ENCODE data around the gene DHCR7. TPM values are rescaled to one million over a fixed set of nuclear protein-coding genes. Genes with fewer than 3 reads are reported as not detected.

The DHCR7 gene
- total and polyA plus RNA-seq, 2 experiments from 2014 or later, result 140 to 303 TPM

- TF ChIP-seq EZH2phosphoT487 (IDR thresholded peaks at IDR 0.05; ENCODE audit: low read depth, severe bottlenecking, unreplicated experiment), result no peak
- TF ChIP-seq, protein P1, sequence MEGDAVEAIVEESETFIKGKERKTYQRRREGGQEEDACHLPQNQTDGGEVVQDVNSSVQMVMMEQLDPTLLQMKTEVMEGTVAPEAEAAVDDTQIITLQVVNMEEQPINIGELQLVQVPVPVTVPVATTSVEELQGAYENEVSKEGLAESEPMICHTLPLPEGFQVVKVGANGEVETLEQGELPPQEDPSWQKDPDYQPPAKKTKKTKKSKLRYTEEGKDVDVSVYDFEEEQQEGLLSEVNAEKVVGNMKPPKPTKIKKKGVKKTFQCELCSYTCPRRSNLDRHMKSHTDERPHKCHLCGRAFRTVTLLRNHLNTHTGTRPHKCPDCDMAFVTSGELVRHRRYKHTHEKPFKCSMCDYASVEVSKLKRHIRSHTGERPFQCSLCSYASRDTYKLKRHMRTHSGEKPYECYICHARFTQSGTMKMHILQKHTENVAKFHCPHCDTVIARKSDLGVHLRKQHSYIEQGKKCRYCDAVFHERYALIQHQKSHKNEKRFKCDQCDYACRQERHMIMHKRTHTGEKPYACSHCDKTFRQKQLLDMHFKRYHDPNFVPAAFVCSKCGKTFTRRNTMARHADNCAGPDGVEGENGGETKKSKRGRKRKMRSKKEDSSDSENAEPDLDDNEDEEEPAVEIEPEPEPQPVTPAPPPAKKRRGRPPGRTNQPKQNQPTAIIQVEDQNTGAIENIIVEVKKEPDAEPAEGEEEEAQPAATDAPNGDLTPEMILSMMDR (IDR thresholded peaks at IDR 0.05; ENCODE audit: poor library complexity), result peak; percentile 65
- Histone ChIP-seq H3K4me3 (no peak overlapping the region), H3K4me1 (ENCODE audit: insufficient read depth) (no peaks in the 10 kb centered on the region), H3K27me3 (no peaks in the 10 kb centered on the region), H3K36me3 (replicated peaks; ENCODE audit: insufficient read depth, low read depth) (no peaks in the 10 kb centered on the region), H3K4me2 (no peak overlapping the region), H4K20me1 (ENCODE audit: insufficient read depth, poor library complexity, severe bottlenecking) (no peaks in the 10 kb centered on the region), H3K79me2 (no peaks in the 10 kb centered on the region), H3K9me2 (replicated peaks; ENCODE audit: insufficient read depth) (no peaks in the 10 kb centered on the region), H2AFZ (no peak overlapping the region), H3K9me3 (ENCODE audit: low read depth) (no peaks in the 10 kb centered on the region), H3K27ac (no peak overlapping the region)
- peak; percentile 75 for DNase-seq (ENCODE audit: low spot score)
- 70% methylated on average over 16 of the region's 16 CpGs for WGBS (ENCODE audit: low lambda C conversion rate, missing lambda C conversion rate)
Measured at GRCh38 chr11:71420455-71421241, 27.5 kb downstream of the DHCR7 start.

GRCh38 chr11:71418643-71419042, 29.6 kb downstream of the DHCR7 start:
- no peak overlapping the region for H3K4me3 ChIP-seq
- H3K27me3 ChIP-seq, result no peaks in the 10 kb centered on the region
- 91% methylated on average over 8 of the region's 8 CpGs for WGBS (ENCODE audit: low lambda C conversion rate, missing lambda C conversion rate)
- no peak for DNase-seq (ENCODE audit: low spot score)
- no peak for TF ChIP-seq EZH2 (IDR thresholded peaks at IDR 0.05; ENCODE audit: borderline replicate concordance)
- no peak for TF ChIP-seq EZH2phosphoT487 (IDR thresholded peaks at IDR 0.05; ENCODE audit: low read depth, severe bottlenecking, unreplicated experiment)
- TF ChIP-seq, protein P1 (IDR thresholded peaks at IDR 0.05; ENCODE audit: poor library complexity), result no peak
- H2AFZ ChIP-seq, result no peak overlapping the region
- no peak overlapping the region for H3K27ac ChIP-seq
- no peaks in the 10 kb centered on the region for H3K36me3 ChIP-seq (replicated peaks; ENCODE audit: insufficient read depth, low read depth)
- no peaks in the 10 kb centered on the region for H3K9me3 ChIP-seq (ENCODE audit: low read depth)
- H3K4me1 ChIP-seq (ENCODE audit: insufficient read depth), result no peaks in the 10 kb centered on the region
- no peaks in the 10 kb centered on the region for H4K20me1 ChIP-seq (ENCODE audit: insufficient read depth, poor library complexity, severe bottlenecking)
- no peaks in the 10 kb centered on the region for H3K79me2 ChIP-seq
- H3K4me2 ChIP-seq, result no peak overlapping the region
- no peaks in the 10 kb centered on the region for H3K9me2 ChIP-seq (replicated peaks; ENCODE audit: insufficient read depth)

- Histone ChIP-seq H3K27ac (no peak overlapping the region), H3K27me3 (no peaks in the 10 kb centered on the region), H3K36me3 (replicated peaks; ENCODE audit: insufficient read depth, low read depth) (no peaks in the 10 kb centered on the region), H3K4me1 (ENCODE audit: insufficient read depth) (no peaks in the 10 kb centered on the region), H3K4me3 (no peak overlapping the region), H3K9me2 (replicated peaks; ENCODE audit: insufficient read depth) (no peaks in the 10 kb centered on the region), H4K20me1 (ENCODE audit: insufficient read depth, poor library complexity, severe bottlenecking) (no peaks in the 10 kb centered on the region), H3K9me3 (ENCODE audit: low read depth) (no peaks in the 10 kb centered on the region), H2AFZ (no peak overlapping the region), H3K79me2 (no peaks in the 10 kb centered on the region), H3K4me2 (no peak overlapping the region)
- no peak for DNase-seq (ENCODE audit: low spot score)
- TF ChIP-seq, protein P1 (IDR thresholded peaks at IDR 0.05; ENCODE audit: poor library complexity), result no peak
- TF ChIP-seq EZH2phosphoT487 (IDR thresholded peaks at IDR 0.05; ENCODE audit: low read depth, severe bottlenecking, unreplicated experiment) (no peak), EZH2 (IDR thresholded peaks at IDR 0.05; ENCODE audit: borderline replicate concordance) (no peak)
Measured at GRCh38 chr11:71414645-71415044, 33.5 kb downstream of the DHCR7 start.

Measured in hepatocyte (in vitro differentiated cells).